Neural progenitor cell (in vitro differentiated cells): ENCODE data around the gene TEAD1.

Experiments used
- CTCF ChIP-seq: fragments of 200-600 bp; sonication (generic); IDR thresholded peaks from 2 replicates; pipeline ENCODE4 v1.5.1; 2017; ENCODE audit warnings: antibody characterized with exemption, mild to moderate bottlenecking
- EZH2 ChIP-seq: fragments of 200-600 bp; sonication (generic); IDR thresholded peaks from 2 replicates; pipeline ENCODE4 v1.6.1; 2017; ENCODE audit warnings: antibody characterized with exemption, mild to moderate bottlenecking, moderate library complexity

DNA sequence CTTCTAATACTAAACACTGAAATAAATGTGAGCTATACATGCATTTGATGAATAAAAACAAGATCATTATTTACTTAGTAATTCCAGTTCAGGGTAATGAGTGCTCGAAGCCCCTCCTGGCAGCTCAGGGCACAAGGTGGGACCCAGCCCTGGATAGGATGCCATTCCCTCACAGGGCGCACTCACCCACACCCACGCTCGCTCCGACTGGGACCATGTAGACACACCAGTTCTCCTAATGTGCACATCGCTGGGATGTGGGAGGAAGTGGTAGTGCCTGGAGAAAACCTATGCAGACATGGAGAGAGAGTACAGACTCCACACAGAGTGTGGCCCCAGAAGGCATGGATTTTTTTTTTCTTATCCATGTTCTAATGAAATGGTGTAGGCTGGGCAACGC is 290.4 kb downstream of the TEAD1 start:
- TF ChIP-seq CTCF: no peak
- TF ChIP-seq EZH2: no peak
